ENCODE measurements around the gene VPS13D. TPM values are rescaled to one million over a fixed set of nuclear protein-coding genes. Genes with fewer than 3 reads are reported as not detected.

The VPS13D gene
- total and polyA plus RNA-seq, 2 of the 4 experiments (the other 2 are of a cell fraction), result 9.0 to 16.3 TPM

DNA sequence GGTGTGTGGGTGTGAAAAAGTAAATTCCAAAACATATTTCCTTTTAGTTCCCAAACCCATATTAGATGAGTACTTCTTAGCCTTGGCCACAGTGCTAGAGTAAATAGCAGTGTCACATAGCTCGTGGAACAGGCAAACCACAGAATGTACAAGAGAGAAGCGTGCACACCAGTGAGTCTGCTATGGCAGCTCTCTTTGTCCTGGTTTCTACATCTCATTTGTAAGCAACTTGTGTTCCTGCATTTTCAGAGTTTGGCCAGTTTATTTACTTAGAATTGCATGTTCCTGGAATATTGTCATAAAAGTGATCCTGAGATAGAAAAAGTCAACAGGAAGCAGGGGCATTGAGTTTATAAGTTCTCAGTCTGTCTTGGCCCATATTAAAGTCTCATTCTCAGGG is 246.1 kb downstream of the VPS13D start:
- no peak overlapping the region for H3K4me3 ChIP-seq (ENCODE audit: insufficient read depth, low read depth, low read length)
- no peak overlapping the region for H2BK5ac ChIP-seq (ENCODE audit: low read depth, low read length, poor library complexity, severe bottlenecking)
- no peak overlapping the region for H3K4me2 ChIP-seq (ENCODE audit: low read depth, low read length)
- H3K56ac ChIP-seq (ENCODE audit: extremely low read depth, insufficient read depth, low read length), result no peak overlapping the region
- CTCF ChIA-PET, result interaction anchor here (0.7 kb wide), 1 partner anchor 121 kb away, joined by 3 read pairs; no protein-coding TSS in a partner anchor
- TF ChIP-seq, protein P1, sequence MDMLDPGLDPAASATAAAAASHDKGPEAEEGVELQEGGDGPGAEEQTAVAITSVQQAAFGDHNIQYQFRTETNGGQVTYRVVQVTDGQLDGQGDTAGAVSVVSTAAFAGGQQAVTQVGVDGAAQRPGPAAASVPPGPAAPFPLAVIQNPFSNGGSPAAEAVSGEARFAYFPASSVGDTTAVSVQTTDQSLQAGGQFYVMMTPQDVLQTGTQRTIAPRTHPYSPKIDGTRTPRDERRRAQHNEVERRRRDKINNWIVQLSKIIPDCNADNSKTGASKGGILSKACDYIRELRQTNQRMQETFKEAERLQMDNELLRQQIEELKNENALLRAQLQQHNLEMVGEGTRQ (IDR thresholded peaks at IDR 0.05; ENCODE audit: low read depth, low read length), result no peak
- TF ChIP-seq, protein P2, sequence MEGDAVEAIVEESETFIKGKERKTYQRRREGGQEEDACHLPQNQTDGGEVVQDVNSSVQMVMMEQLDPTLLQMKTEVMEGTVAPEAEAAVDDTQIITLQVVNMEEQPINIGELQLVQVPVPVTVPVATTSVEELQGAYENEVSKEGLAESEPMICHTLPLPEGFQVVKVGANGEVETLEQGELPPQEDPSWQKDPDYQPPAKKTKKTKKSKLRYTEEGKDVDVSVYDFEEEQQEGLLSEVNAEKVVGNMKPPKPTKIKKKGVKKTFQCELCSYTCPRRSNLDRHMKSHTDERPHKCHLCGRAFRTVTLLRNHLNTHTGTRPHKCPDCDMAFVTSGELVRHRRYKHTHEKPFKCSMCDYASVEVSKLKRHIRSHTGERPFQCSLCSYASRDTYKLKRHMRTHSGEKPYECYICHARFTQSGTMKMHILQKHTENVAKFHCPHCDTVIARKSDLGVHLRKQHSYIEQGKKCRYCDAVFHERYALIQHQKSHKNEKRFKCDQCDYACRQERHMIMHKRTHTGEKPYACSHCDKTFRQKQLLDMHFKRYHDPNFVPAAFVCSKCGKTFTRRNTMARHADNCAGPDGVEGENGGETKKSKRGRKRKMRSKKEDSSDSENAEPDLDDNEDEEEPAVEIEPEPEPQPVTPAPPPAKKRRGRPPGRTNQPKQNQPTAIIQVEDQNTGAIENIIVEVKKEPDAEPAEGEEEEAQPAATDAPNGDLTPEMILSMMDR (conservative IDR thresholded peaks at IDR 0.05; ENCODE audit: low read depth, low read length), result no peak
- TF ChIP-seq RFX5 (IDR thresholded peaks at IDR 0.05; ENCODE audit: low read depth, low read length), result no peak
- TF ChIP-seq FOS (IDR thresholded peaks at IDR 0.05; ENCODE audit: low read depth, low read length), result no peak
- TF ChIP-seq POLR2A (IDR thresholded peaks at IDR 0.05; ENCODE audit: low read depth, low read length), result no peak
- no peak for TF ChIP-seq MAFK (IDR thresholded peaks at IDR 0.05; ENCODE audit: low read depth, low read length)
- no peak for TF ChIP-seq MAZ (IDR thresholded peaks at IDR 0.05; ENCODE audit: borderline replicate concordance, low read depth, low read length)
- no peak for TF ChIP-seq NFE2L2 (IDR thresholded peaks at IDR 0.05; ENCODE audit: low read depth, low read length)
- no peak for TF ChIP-seq BHLHE40 (IDR thresholded peaks at IDR 0.05; ENCODE audit: low read depth, low read length)
- TF ChIP-seq SMC3 (IDR thresholded peaks at IDR 0.05; ENCODE audit: low read depth, low read length), result no peak
- TF ChIP-seq CHD1 (IDR thresholded peaks at IDR 0.05; ENCODE audit: low read depth, low read length), result no peak
- TF ChIP-seq CEBPB (IDR thresholded peaks at IDR 0.05; ENCODE audit: low read depth, low read length), result no peak
- no peak for TF ChIP-seq RCOR1 (IDR thresholded peaks at IDR 0.05; ENCODE audit: insufficient replicate concordance, low read length)
- TF ChIP-seq, protein P3, sequence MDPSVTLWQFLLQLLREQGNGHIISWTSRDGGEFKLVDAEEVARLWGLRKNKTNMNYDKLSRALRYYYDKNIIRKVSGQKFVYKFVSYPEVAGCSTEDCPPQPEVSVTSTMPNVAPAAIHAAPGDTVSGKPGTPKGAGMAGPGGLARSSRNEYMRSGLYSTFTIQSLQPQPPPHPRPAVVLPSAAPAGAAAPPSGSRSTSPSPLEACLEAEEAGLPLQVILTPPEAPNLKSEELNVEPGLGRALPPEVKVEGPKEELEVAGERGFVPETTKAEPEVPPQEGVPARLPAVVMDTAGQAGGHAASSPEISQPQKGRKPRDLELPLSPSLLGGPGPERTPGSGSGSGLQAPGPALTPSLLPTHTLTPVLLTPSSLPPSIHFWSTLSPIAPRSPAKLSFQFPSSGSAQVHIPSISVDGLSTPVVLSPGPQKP (IDR thresholded peaks at IDR 0.05; ENCODE audit: borderline replicate concordance, low read depth, low read length), result no peak
- no peak for TF ChIP-seq MXI1 (IDR thresholded peaks at IDR 0.05; ENCODE audit: borderline replicate concordance, low read depth, low read length)
- TF ChIP-seq RAD21 (IDR thresholded peaks at IDR 0.05; ENCODE audit: low read length), result no peak
- H2AK9ac ChIP-seq (replicated peaks; ENCODE audit: low read depth, low read length, poor library complexity), result no peak overlapping the region
- H3K4ac ChIP-seq (ENCODE audit: low read depth, low read length), result peak overlapping the region; percentile 30; the same call in 1 of the 2 replicates
- H2AFZ ChIP-seq (replicated peaks; ENCODE audit: low read length, poor library complexity), result no peak overlapping the region
- 0 out of 2 replicates have a peak overlapping the region, but pooled peaks have one; percentile 43 for H3K14ac ChIP-seq (replicated peaks; ENCODE audit: low read depth, low read length)
- H3K4me1 ChIP-seq (ENCODE audit: control insufficient read depth, insufficient read depth, low read length), result peaks cover 38% of the 10 kb centered on the region
- in situ Hi-C loops (cut with MboI; ENCODE audit: low sequenced_read_pairs), result no loop called here
- no peaks in the 10 kb centered on the region; the same call in 1 of the 2 replicates for H3K36me3 ChIP-seq (ENCODE audit: control insufficient read depth, insufficient read depth, low read length)
- POLR2A ChIA-PET (ENCODE audit: unreplicated experiment), result no interaction called here
- intact Hi-C loops (cut with micrococcal nuclease), result no loop called here
- no CpG with 5 or more reads among the region's 2 CpGs for WGBS, 2 experiments (ENCODE audit: extremely low coverage in 2 of 2, insufficient read length in 1 of 2)
- no peak overlapping the region for H2BK15ac ChIP-seq (ENCODE audit: low read depth, low read length)
- H3K23ac ChIP-seq (ENCODE audit: low read depth, low read length), result no peak overlapping the region
- H4K91ac ChIP-seq (ENCODE audit: insufficient read depth, low read depth, low read length), result no peak overlapping the region
- H3K9me3 ChIP-seq (ENCODE audit: control insufficient read depth, insufficient read depth, low read length), result no peaks in the 10 kb centered on the region
- 0 out of 2 replicates have a peak overlapping the region, but pooled peaks have one; percentile 1 for H2BK120ac ChIP-seq (ENCODE audit: low read depth, low read length)
- peak overlapping the region in 1 of 2 experiments; percentile 26; a peak in 1 of 4 replicates for H4K8ac ChIP-seq (ENCODE audit: low read depth in 2 of 2, low read length in 2 of 2)
- H3K27me3 ChIP-seq (ENCODE audit: control insufficient read depth, insufficient read depth, low read length), result no peaks in the 10 kb centered on the region
- H3K9me1 ChIP-seq (ENCODE audit: insufficient read depth, low read length), result peaks cover 24% of the 10 kb centered on the region
- peaks cover 13 to 20% of the 10 kb centered on the region in 2 experiments; a peak in 3 of 4 replicates for H3K79me1 ChIP-seq (ENCODE audit: low read depth in 1 of 2, low read length in 2 of 2)
- H2AK5ac ChIP-seq (ENCODE audit: low read depth, low read length), result peak overlapping the region; percentile 68; the same call in 1 of the 2 replicates
- ATAC-seq (ENCODE audit: low read depth), result no peak
- H3K9ac ChIP-seq (ENCODE audit: low read depth, low read length), result no peak overlapping the region
- no TSS peak for BruUV-seq (replicated peaks)
- H2BK20ac ChIP-seq (ENCODE audit: low read depth, low read length), result no peak overlapping the region
- peak; percentile 25 for DNase-seq
- H3K27ac ChIP-seq (ENCODE audit: insufficient read depth, low read length), result no peak overlapping the region
- H4K5ac ChIP-seq (ENCODE audit: low read depth, low read length), result no peak overlapping the region; the same call in 1 of the 2 replicates
- dilution Hi-C loops (cut with HindIII; ENCODE audit: low sequenced_read_pairs, unreplicated experiment), result no loop called here
- peaks cover 1% of the 10 kb centered on the region; the same call in 1 of the 2 replicates for H4K20me1 ChIP-seq (ENCODE audit: insufficient read depth, low read length)
- 0 out of 2 replicates have a peak overlapping the region, but pooled peaks have one; percentile 8 for H3K18ac ChIP-seq (ENCODE audit: low read depth, low read length)
